RWPE2 (cell line): Measurements from ENCODE around the gene ARPC1A.
"Not testable (repeated sequence)": the region's sequence is repeated elsewhere in the genome, so short reads cannot be mapped to it uniquely, and the experiment has no call there.

ENCODE experiments used
- ATAC-seq: fragments of 200-7000 bp; cut with Tn5 transposase; 3 replicates; pipeline ENCODE4 v1.9.1; 2021; ENCODE audit warnings: low read depth
- DNase-seq: peaks from one replicate; pipeline ENCODE4 v3.0.0-alpha.2; 2020; ENCODE audit warnings: low spot score
- H3K27ac ChIP-seq: fragments of 450-650 bp; 2 replicates; pipeline ENCODE4 v1.5.1; 2017; ENCODE audit warnings: mild to moderate bottlenecking; ENCODE audit not compliant: poor library complexity, severe bottlenecking
- H3K27me3 ChIP-seq: fragments of 250-450 bp; sonication (Bioruptor Pico); 2 replicates; pipeline ENCODE4 v1.5.1; 2021; ENCODE audit warnings: mild to moderate bottlenecking, moderate library complexity; ENCODE audit not compliant: insufficient read depth, poor library complexity, severe bottlenecking
- H3K36me3 ChIP-seq: fragments of 250-450 bp; sonication (Bioruptor Pico); 2 replicates; pipeline ENCODE4 v1.5.1; 2020; ENCODE audit warnings: low read depth, mild to moderate bottlenecking, moderate library complexity
- H3K4me1 ChIP-seq: fragments of 250-450 bp; sonication (Bioruptor Pico); 2 replicates; pipeline ENCODE4 v1.5.1; 2021; ENCODE audit warnings: mild to moderate bottlenecking, moderate library complexity; ENCODE audit not compliant: insufficient read depth, poor library complexity, severe bottlenecking
- H3K4me3 ChIP-seq: fragments of 250-450 bp; sonication (Bioruptor Pico); 2 replicates; pipeline ENCODE4 v1.5.1; 2021; ENCODE audit warnings: mild to moderate bottlenecking, moderate library complexity; ENCODE audit not compliant: severe bottlenecking
- H3K9me3 ChIP-seq: fragments of 250-450 bp; sonication (Bioruptor Pico); 2 replicates; pipeline ENCODE4 v1.5.1; 2021; ENCODE audit warnings: mild to moderate bottlenecking, moderate library complexity; ENCODE audit not compliant: severe bottlenecking
- CTCF ChIP-seq: fragments of 450-650 bp; IDR thresholded peaks from one replicate; pipeline ENCODE4 v1.5.1; 2017; ENCODE audit warnings: mild to moderate bottlenecking, moderate library complexity; ENCODE audit not compliant: poor library complexity, severe bottlenecking

Gene ARPC1A

GRCh38 chr7:99355098-99355497, 29.4 kb downstream of the ARPC1A start:
- ATAC-seq (no peak), DNase-seq (no peak)
- TF ChIP-seq CTCF = no peak
- H3K27me3 ChIP-seq = no peaks in the 10 kb centered on the region
- peaks cover 96% of the 10 kb centered on the region for H3K36me3 ChIP-seq
- no peak overlapping the region for H3K4me3 ChIP-seq
- no peak overlapping the region for H3K27ac ChIP-seq
- no peaks in the 10 kb centered on the region for H3K4me1 ChIP-seq
- H3K9me3 ChIP-seq = no peaks in the 10 kb centered on the region

- Histone ChIP-seq H3K36me3 (peaks cover 93% of the 10 kb centered on the region), H3K4me3 (no peak overlapping the region), H3K27ac (no peak overlapping the region), H3K27me3 (no peaks in the 10 kb centered on the region), H3K4me1 (no peaks in the 10 kb centered on the region), H3K9me3 (no peaks in the 10 kb centered on the region)
- ATAC-seq (no peak), DNase-seq (no peak)
- no peak for TF ChIP-seq CTCF
These were observed 32.2 kb downstream of the ARPC1A start for GRCh38 chr7:99357701-99358490.

GRCh38 chr7:99358521-99358920, 32.8 kb downstream of the ARPC1A start:
- ATAC-seq, DNase-seq, H3K27me3 ChIP-seq, H3K4me1 ChIP-seq, H3K27ac ChIP-seq, H3K9me3 ChIP-seq, H3K4me3 ChIP-seq: not testable (repeated sequence)
- peaks cover 93% of the 10 kb centered on the region for H3K36me3 ChIP-seq

GRCh38 chr7:99359465-99360154, 33.9 kb downstream of the ARPC1A start:
- peaks cover 93% of the 10 kb centered on the region for H3K36me3 ChIP-seq
- no peak overlapping the region for H3K4me3 ChIP-seq

GRCh38 chr7:99362801-99363200, 37.1 kb downstream of the ARPC1A start:
- no peak for TF ChIP-seq CTCF
- Histone ChIP-seq H3K4me3 (no peak overlapping the region), H3K4me1 (no peaks in the 10 kb centered on the region), H3K36me3 (peaks cover 94% of the 10 kb centered on the region), H3K27ac (no peak overlapping the region), H3K9me3 (no peaks in the 10 kb centered on the region), H3K27me3 (no peaks in the 10 kb centered on the region)
- DNase-seq = no peak
- ATAC-seq = no peak

More at GRCh38 chr7:99359465-99360154, 33.9 kb downstream of the ARPC1A start:
- ATAC-seq (no peak), DNase-seq (no peak)
- no peak overlapping the region for H3K27ac ChIP-seq
- no peaks in the 10 kb centered on the region for H3K27me3 ChIP-seq
- TF ChIP-seq CTCF = no peak
- no peaks in the 10 kb centered on the region for H3K4me1 ChIP-seq
- H3K9me3 ChIP-seq = no peaks in the 10 kb centered on the region
